Measurements from ENCODE around the gene GRAP2. TPM values are rescaled to one million over a fixed set of nuclear protein-coding genes. Genes with fewer than 3 reads are reported as not detected.

GRAP2 gene
- total RNA-seq, 2 experiments from 2014 or later = 137 to 138 TPM

Other genes with a start within 250 kb of the GRAP2 start
- gene ENTHD1, start 7.3 kb upstream of the GRAP2 start, total RNA-seq = under 1 TPM; 0.07 to 0.21 TPM
- gene TMA7B, start 59.3 kb downstream of the GRAP2 start, total RNA-seq = 1 to 10 TPM; 4.7 to 5.4 TPM
- gene FAM83F, start 93.9 kb downstream of the GRAP2 start, total RNA-seq = under 1 TPM; 0.04 to 0.05 TPM

All from activated CD4-positive, alpha-beta T cell treated with anti-CD3 and anti-CD28 coated beads, Interleukin-2, amount 10 ng/mL, durations not matched to agents 7 days and 5 days (primary cell).